RWPE2 (cell line): ENCODE data around the gene ROBO2.

Experiments
- ATAC-seq: fragments of 200-7000 bp; cut with Tn5 transposase; 3 replicates; pipeline ENCODE4 v1.9.1; 2021; ENCODE audit warnings: low read depth
- DNase-seq: peaks from one replicate; pipeline ENCODE4 v3.0.0-alpha.2; 2020; ENCODE audit warnings: low spot score
- H3K27ac ChIP-seq: fragments of 450-650 bp; 2 replicates; pipeline ENCODE4 v1.5.1; 2017; ENCODE audit warnings: mild to moderate bottlenecking; ENCODE audit not compliant: poor library complexity, severe bottlenecking
- H3K27me3 ChIP-seq: fragments of 250-450 bp; sonication (Bioruptor Pico); 2 replicates; pipeline ENCODE4 v1.5.1; 2021; ENCODE audit warnings: mild to moderate bottlenecking, moderate library complexity; ENCODE audit not compliant: insufficient read depth, poor library complexity, severe bottlenecking
- H3K36me3 ChIP-seq: fragments of 250-450 bp; sonication (Bioruptor Pico); 2 replicates; pipeline ENCODE4 v1.5.1; 2020; ENCODE audit warnings: low read depth, mild to moderate bottlenecking, moderate library complexity
- H3K4me1 ChIP-seq: fragments of 250-450 bp; sonication (Bioruptor Pico); 2 replicates; pipeline ENCODE4 v1.5.1; 2021; ENCODE audit warnings: mild to moderate bottlenecking, moderate library complexity; ENCODE audit not compliant: insufficient read depth, poor library complexity, severe bottlenecking
- H3K4me3 ChIP-seq: fragments of 250-450 bp; sonication (Bioruptor Pico); 2 replicates; pipeline ENCODE4 v1.5.1; 2021; ENCODE audit warnings: mild to moderate bottlenecking, moderate library complexity; ENCODE audit not compliant: severe bottlenecking
- H3K9me3 ChIP-seq: fragments of 250-450 bp; sonication (Bioruptor Pico); 2 replicates; pipeline ENCODE4 v1.5.1; 2021; ENCODE audit warnings: mild to moderate bottlenecking, moderate library complexity; ENCODE audit not compliant: severe bottlenecking
- TF ChIP-seq, protein P1 (sequence below): fragments of 450-650 bp; IDR thresholded peaks from one replicate; pipeline ENCODE4 v1.5.1; 2017; ENCODE audit warnings: mild to moderate bottlenecking, moderate library complexity; ENCODE audit not compliant: poor library complexity, severe bottlenecking

ROBO2 gene

GRCh38 chr3:77329116-77329515 lies 289.2 kb downstream of the ROBO2 start:
- H3K27ac ChIP-seq, result no peak overlapping the region
- TF ChIP-seq, protein P1, sequence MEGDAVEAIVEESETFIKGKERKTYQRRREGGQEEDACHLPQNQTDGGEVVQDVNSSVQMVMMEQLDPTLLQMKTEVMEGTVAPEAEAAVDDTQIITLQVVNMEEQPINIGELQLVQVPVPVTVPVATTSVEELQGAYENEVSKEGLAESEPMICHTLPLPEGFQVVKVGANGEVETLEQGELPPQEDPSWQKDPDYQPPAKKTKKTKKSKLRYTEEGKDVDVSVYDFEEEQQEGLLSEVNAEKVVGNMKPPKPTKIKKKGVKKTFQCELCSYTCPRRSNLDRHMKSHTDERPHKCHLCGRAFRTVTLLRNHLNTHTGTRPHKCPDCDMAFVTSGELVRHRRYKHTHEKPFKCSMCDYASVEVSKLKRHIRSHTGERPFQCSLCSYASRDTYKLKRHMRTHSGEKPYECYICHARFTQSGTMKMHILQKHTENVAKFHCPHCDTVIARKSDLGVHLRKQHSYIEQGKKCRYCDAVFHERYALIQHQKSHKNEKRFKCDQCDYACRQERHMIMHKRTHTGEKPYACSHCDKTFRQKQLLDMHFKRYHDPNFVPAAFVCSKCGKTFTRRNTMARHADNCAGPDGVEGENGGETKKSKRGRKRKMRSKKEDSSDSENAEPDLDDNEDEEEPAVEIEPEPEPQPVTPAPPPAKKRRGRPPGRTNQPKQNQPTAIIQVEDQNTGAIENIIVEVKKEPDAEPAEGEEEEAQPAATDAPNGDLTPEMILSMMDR, result no peak
- H3K4me3 ChIP-seq, result no peak overlapping the region
- ATAC-seq (no peak), DNase-seq (no peak)
- H3K4me1 ChIP-seq, result no peaks in the 10 kb centered on the region
- no peaks in the 10 kb centered on the region for H3K9me3 ChIP-seq
- H3K27me3 ChIP-seq, result peaks cover 3% of the 10 kb centered on the region
- H3K36me3 ChIP-seq, result no peaks in the 10 kb centered on the region

DNA sequence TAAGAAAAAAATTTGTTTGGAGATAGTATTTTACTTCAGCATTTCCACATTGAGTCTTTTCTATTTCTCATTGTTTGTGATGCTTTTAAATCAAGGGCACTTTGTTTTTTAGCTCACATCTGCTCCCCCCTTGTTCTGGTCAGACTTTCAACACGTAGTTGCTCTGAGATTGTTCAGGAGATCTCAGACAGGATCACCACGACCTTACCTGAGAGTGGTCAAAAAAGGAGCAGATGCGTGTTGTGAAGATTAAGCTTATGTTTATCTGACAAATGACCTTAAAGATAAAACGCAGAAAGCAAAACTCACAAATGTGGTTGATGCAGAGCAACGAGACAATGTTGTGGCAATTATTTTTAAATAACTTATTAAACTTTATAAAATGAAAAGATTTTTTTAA lies 298.3 kb downstream of the ROBO2 start:
- ATAC-seq (no peak), DNase-seq (no peak)
- H3K36me3 ChIP-seq, result no peaks in the 10 kb centered on the region
- H3K4me3 ChIP-seq, result no peak overlapping the region
- no peaks in the 10 kb centered on the region for H3K4me1 ChIP-seq
- H3K27ac ChIP-seq, result no peak overlapping the region
- TF ChIP-seq, protein P1, result no peak
- no peaks in the 10 kb centered on the region for H3K27me3 ChIP-seq
- H3K9me3 ChIP-seq, result no peaks in the 10 kb centered on the region

- Histone ChIP-seq H3K27ac (no peak overlapping the region), H3K4me1 (no peaks in the 10 kb centered on the region), H3K9me3 (no peaks in the 10 kb centered on the region), H3K27me3 (no peaks in the 10 kb centered on the region), H3K4me3 (no peak overlapping the region), H3K36me3 (no peaks in the 10 kb centered on the region)
- ATAC-seq, result no peak
- DNase-seq, result no peak
- TF ChIP-seq, protein P1, result no peak
Observed at GRCh38 chr3:77342027-77342426, 302.1 kb downstream of the ROBO2 start.

DNA sequence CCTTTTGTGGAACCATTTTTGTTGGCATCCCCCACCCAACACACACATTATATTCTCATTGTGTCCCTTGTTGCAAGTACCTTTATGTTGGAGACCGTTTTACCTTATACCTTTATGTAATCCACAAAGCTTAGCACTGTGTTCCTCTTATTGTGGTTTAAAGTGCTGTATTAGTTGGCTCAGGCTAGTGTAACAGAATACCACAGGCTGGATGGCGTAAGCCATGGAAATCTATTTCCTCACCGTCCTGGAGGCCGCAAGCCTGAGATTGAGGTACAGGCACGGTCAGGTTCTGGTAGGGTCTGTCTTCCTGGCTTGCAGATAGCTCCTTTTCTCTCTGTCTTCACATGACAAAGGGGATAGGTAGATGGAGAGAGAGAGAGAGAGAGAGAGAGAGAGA lies 302.8 kb downstream of the ROBO2 start:
- ATAC-seq (no peak), DNase-seq (no peak)
- no peaks in the 10 kb centered on the region for H3K9me3 ChIP-seq
- no peak overlapping the region for H3K4me3 ChIP-seq
- no peaks in the 10 kb centered on the region for H3K27me3 ChIP-seq
- no peaks in the 10 kb centered on the region for H3K4me1 ChIP-seq
- no peaks in the 10 kb centered on the region for H3K36me3 ChIP-seq
- H3K27ac ChIP-seq, result no peak overlapping the region
- TF ChIP-seq, protein P1, result no peak

DNA sequence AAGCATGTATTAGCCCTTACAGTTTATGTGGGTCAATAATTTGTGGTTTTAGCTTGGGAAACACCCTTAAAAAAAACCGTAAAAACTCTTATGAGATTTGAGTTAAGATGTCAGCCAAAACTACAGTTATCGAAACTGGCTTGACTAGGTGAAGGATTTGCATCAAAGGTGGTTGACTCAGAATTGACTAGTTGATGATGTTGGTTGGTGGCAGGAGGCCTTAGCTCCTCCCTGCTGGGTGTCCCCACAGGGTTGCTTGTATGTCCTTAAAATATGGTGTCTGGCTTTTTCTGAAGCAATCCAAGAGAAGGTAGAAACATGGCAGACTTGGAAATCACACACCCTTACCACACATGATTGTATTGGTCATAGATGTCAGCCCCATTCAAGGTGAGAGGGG lies 305.1 kb downstream of the ROBO2 start:
- no peaks in the 10 kb centered on the region for H3K4me1 ChIP-seq
- H3K36me3 ChIP-seq, result no peaks in the 10 kb centered on the region
- H3K27me3 ChIP-seq, result no peaks in the 10 kb centered on the region
- TF ChIP-seq, protein P1, result no peak
- no peak for ATAC-seq
- H3K4me3 ChIP-seq, result no peak overlapping the region
- H3K27ac ChIP-seq, result no peak overlapping the region
- no peaks in the 10 kb centered on the region for H3K9me3 ChIP-seq
- DNase-seq, result no peak
